Breast epithelium (tissue), 3 donors: ENCODE results near the gene DCTPP1.

Experiments
- CTCF ChIP-seq, 3 donors: fragments of 450-650 bp; IDR thresholded peaks; one replicate each; pipeline ENCODE4 v1.5.1; 2016 to 2017; ENCODE audit warnings: antibody characterized with exemption in 3 of 3, mild to moderate bottlenecking in 3 of 3, moderate library complexity in 3 of 3
- POLR2A ChIP-seq: fragments of 450-650 bp; IDR thresholded peaks from one replicate; pipeline ENCODE4 v1.6.1; 2016; ENCODE audit warnings: antibody characterized with exemption, mild to moderate bottlenecking, moderate library complexity
- POLR2AphosphoS5 ChIP-seq, 3 donors: sonication (generic); formaldehyde crosslinking; IDR thresholded peaks; one replicate each; pipeline ENCODE4 v1.6.1; 2017; ENCODE audit warnings: antibody characterized with exemption in 3 of 3

GRCh38 chr16:30464078-30464477 is 34.2 kb upstream of the DCTPP1 start:
- no peak for TF ChIP-seq CTCF (IDR thresholded peaks at IDR 0.05)
- TF ChIP-seq POLR2A = no peak
- no peak for TF ChIP-seq POLR2AphosphoS5 (IDR thresholded peaks at IDR 0.05)
